ENCODE results near the gene SPINT1. TPM values are rescaled to one million over a fixed set of nuclear protein-coding genes. Genes with fewer than 3 reads are reported as not detected.

The SPINT1 gene
- total RNA-seq, 1 experiment from 2014 or later = 123 TPM

GRCh38 chr15:40803688-40804087 lies 40.2 kb upstream of the SPINT1 start:
- H3K79me2 ChIP-seq (ENCODE audit: insufficient read depth, low read length) = peaks cover 34% of the 10 kb centered on the region
- no peaks in the 10 kb centered on the region for H3K36me3 ChIP-seq (ENCODE audit: control insufficient read depth in 1 of 2, insufficient read depth in 2 of 2, low read length in 2 of 2)
- ChIA-PET RAD21 (ENCODE audit: low non-redundant PET in 1 of 2, low total read pairs in 2 of 2, uncharacterized antibody in 2 of 2, unreplicated experiment in 2 of 2) (interaction anchor here in 1 of 2 experiments (0.7 kb wide), 1 partner anchor 695 kb away, joined by 4 read pairs; no protein-coding TSS in a partner anchor), CTCF (no interaction called here), POLR2A (interaction anchor here (0.6 kb wide), 1 partner anchor 222 kb away, joined by 3 read pairs; no protein-coding TSS in a partner anchor)
- no peak for TF ChIP-seq REST (IDR thresholded peaks at IDR 0.05; ENCODE audit: low read depth)
- no peak for TF ChIP-seq EGR1 (IDR thresholded peaks at IDR 0.05; ENCODE audit: low read depth)
- no peak for TF ChIP-seq EZH2phosphoT487 (IDR thresholded peaks at IDR 0.05; ENCODE audit: borderline replicate concordance)
- TF ChIP-seq ZBTB33 (IDR thresholded peaks at IDR 0.05; ENCODE audit: extremely low read depth, insufficient replicate concordance, low read length) = no peak
- TF ChIP-seq ELF1 (IDR thresholded peaks at IDR 0.05; ENCODE audit: borderline replicate concordance, low read depth) = no peak
- no peak for TF ChIP-seq MAX (IDR thresholded peaks at IDR 0.05)
- no peak overlapping the region for H3K9ac ChIP-seq (ENCODE audit: low read length)
- no TSS peak for BruUV-seq (replicated peaks)
- no peak overlapping the region for H2AFZ ChIP-seq (ENCODE audit: low read depth, low read length, poor library complexity, severe bottlenecking)
- no peaks in the 10 kb centered on the region for H3K9me3 ChIP-seq (ENCODE audit: control insufficient read depth in 1 of 2, insufficient read depth in 1 of 2, low read depth in 1 of 2, low read length in 2 of 2)
- no peak overlapping the region for H3K4me3 ChIP-seq (replicated peaks in 1 of 2; ENCODE audit: low read depth in 1 of 2, low read length in 2 of 2)
- intact Hi-C loops (cut with micrococcal nuclease) = no loop called here
- no peaks in the 10 kb centered on the region for H3K9me2 ChIP-seq (ENCODE audit: insufficient read depth)
- H4K20me1 ChIP-seq (ENCODE audit: insufficient read depth) = no peaks in the 10 kb centered on the region
- H3K27ac ChIP-seq (ENCODE audit: low read depth, low read length) = no peak overlapping the region
- no peak for DNase-seq (ENCODE audit: low read depth, low spot score)
- H3K27me3 ChIP-seq (ENCODE audit: insufficient read depth, low read length) = no peaks in the 10 kb centered on the region
- H3K4me2 ChIP-seq (ENCODE audit: low read length) = no peak overlapping the region
- H3K4me1 ChIP-seq (ENCODE audit: control insufficient read depth in 1 of 2, insufficient read depth in 2 of 2, low read length in 2 of 2) = peaks cover 15 to 34% of the 10 kb centered on the region in 2 experiments; a peak in 3 of 4 replicates
- ATAC-seq = no peak
